H1 (cell line): ENCODE data around the gene ZNF641. TPM values are rescaled to one million over a fixed set of nuclear protein-coding genes. Genes with fewer than 3 reads are reported as not detected.

Source experiments
- EGR1 ChIP-seq: IDR thresholded peaks from 2 replicates; pipeline ENCODE4 v1.6.1; 2011; ENCODE audit warnings: low read depth, low read length, borderline replicate concordance
- polyA plus RNA-seq, 7 experiments: library from polyadenylated mRNA; depleted of rRNA in 3 of 7; stranded (reverse) in 5 of 7; unstranded in 2 of 7; fragments of >200 nt in 5 of 7; fragments of 200-250 nt in 2 of 7; gene quantifications; 1 replicate in 5 of 7; 2 replicates in 1 of 7; 4 replicates in 1 of 7; pipeline versions ENCODE4 v1.2.1 to v1.2.3, GENCODE V29; 2011 to 2013; ENCODE audit warnings: missing spikeins in 2 of 7, mixed read lengths in 2 of 7
- total RNA-seq: library from RNA; stranded (reverse); fragmentation: NEBNext Ultra II Directional; extraction: Animal tissue kit (Norgen Biotek cat#: 25700); gene quantifications from 2 replicates; pipeline ENCODE4 v1.2.1, GENCODE V29; 2021

Gene ZNF641
- total and polyA plus RNA-seq, 2 of the 8 experiments (the other 6 are each of a cell fraction or from before 2014, with no cell fraction given) = 2.4 to 6.2 TPM

- TF ChIP-seq EGR1 = 0 out of 2 replicates have a peak, but pooled peaks have one; percentile 25
These were observed 446 bp upstream of the ZNF641 start (continued) for GRCh38 chr12:48351022-48351708.
